BLaER1 (cell line): ENCODE data around the gene HPN.
A peak's percentile ranks its signal among the peaks of the same experiment; 100 is the strongest.
"Not testable (repeated sequence)": the region's sequence is repeated elsewhere in the genome, so short reads cannot be mapped to it uniquely, and the experiment has no call there.

ENCODE experiments used
- H3K27ac ChIP-seq: shearing (Covaris generic); formaldehyde crosslinking; 2 replicates; pipeline ENCODE4 v1.8.1; 2022
- H3K27me3 ChIP-seq: shearing (Covaris generic); formaldehyde crosslinking; 2 replicates; pipeline ENCODE4 v1.8.1; 2022
- H3K36me3 ChIP-seq: shearing (Covaris generic); formaldehyde crosslinking; 2 replicates; pipeline ENCODE4 v1.8.1; 2022
- H3K4me1 ChIP-seq: shearing (Covaris generic); formaldehyde crosslinking; 2 replicates; pipeline ENCODE4 v1.8.1; 2022
- H3K4me2 ChIP-seq: shearing (Covaris generic); formaldehyde crosslinking; 2 replicates; pipeline ENCODE4 v1.8.1; 2022
- H3K4me3 ChIP-seq: shearing (Covaris generic); formaldehyde crosslinking; 2 replicates; pipeline ENCODE4 v1.8.1; 2022
- H3K9ac ChIP-seq: shearing (Covaris generic); formaldehyde crosslinking; 2 replicates; pipeline ENCODE4 v1.8.1; 2022
- H3K9me3 ChIP-seq: shearing (Covaris generic); formaldehyde crosslinking; 2 replicates; pipeline ENCODE4 v1.8.1; 2022
- H4K20me1 ChIP-seq: shearing (Covaris generic); formaldehyde crosslinking; 2 replicates; pipeline ENCODE4 v1.8.1; 2022
- Cebpa-rat ChIP-seq: shearing (Covaris generic); IDR thresholded peaks from 2 replicates; pipeline ENCODE4 v1.8.1; 2022

HPN gene

DNA sequence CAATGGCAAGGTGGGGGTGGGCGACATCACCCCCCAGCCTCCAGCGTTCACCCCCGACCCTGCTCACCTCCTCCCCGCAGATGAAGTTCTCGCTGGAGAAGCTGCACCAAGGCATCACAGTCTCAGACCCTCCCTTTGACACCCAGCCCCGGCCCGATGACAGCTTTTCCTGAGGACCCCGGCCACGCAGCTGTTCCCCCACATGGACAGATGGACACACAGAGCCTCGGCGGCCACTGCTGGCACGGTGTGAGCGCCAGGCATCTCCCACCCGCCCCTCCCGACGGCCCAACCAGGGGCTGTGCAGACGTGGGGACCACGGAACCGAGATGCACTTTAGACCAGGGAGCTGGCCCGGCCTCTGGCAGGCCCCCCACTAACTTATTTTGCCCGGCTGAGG lies 15.6 kb upstream of the HPN start:
- Histone ChIP-seq H4K20me1 (peaks cover 85% of the 10 kb centered on the region), H3K9ac (no peak overlapping the region), H3K4me2 (no peak overlapping the region), H3K4me3 (no peak overlapping the region), H3K4me1 (peaks cover 12% of the 10 kb centered on the region), H3K36me3 (peaks cover 75% of the 10 kb centered on the region), H3K9me3 (no peaks in the 10 kb centered on the region), H3K27me3 (peaks cover 28% of the 10 kb centered on the region), H3K27ac (no peak overlapping the region)
- TF ChIP-seq Cebpa-rat, result no peak

DNA sequence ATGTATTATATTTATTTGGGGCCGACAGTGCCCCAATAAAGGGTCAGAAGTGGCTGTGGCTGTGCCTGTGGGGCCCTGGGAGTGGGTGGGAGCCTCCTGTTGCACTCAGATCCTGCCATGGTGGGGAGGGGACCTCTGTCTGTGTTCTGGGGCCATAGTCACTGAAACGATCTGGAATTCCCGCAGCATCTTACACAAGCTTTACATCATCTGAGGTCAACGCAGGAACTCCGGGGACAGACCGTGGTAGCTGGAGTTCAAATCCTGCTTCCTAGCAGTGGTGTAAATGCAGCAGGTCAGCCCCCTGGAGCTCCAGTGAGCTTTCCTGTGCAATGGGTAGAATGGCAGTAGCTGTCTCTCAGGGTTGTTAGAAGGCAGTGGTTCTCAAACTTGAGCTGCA lies 15.1 kb upstream of the HPN start:
- Histone ChIP-seq H3K36me3 (peaks cover 70% of the 10 kb centered on the region), H3K27ac (no peak overlapping the region), H3K9me3 (no peaks in the 10 kb centered on the region), H3K27me3 (peaks cover 33% of the 10 kb centered on the region), H3K4me1 (peaks cover 17% of the 10 kb centered on the region), H3K4me3 (no peak overlapping the region), H4K20me1 (peaks cover 81% of the 10 kb centered on the region), H3K4me2 (no peak overlapping the region), H3K9ac (no peak overlapping the region)
- TF ChIP-seq Cebpa-rat, result no peak

DNA sequence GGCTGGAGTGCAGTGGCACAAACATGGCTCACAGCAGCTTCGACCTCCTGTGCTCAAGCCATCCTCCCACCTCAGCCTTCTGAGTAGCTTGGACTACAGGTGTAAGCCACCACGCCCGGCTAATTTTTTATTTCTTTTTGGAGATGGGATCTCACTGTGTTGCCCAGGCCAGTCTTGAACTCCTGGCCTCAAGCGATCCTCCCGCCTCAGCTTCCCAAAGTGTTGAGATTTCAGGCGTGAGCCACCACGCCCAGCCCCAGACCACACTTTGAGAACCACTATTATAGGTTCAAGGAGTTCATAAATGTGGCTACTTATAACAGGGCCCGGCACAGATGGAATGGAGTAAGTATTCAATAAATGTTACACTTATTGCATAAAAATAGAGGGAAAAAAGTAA lies 14.5 kb upstream of the HPN start:
- Histone ChIP-seq H3K4me2 (no peak overlapping the region), H3K4me1 (peaks cover 20% of the 10 kb centered on the region), H3K27me3 (peaks cover 39% of the 10 kb centered on the region), H3K36me3 (peaks cover 64% of the 10 kb centered on the region), H3K4me3 (no peak overlapping the region), H3K9ac (no peak overlapping the region), H4K20me1 (peaks cover 75% of the 10 kb centered on the region), H3K27ac (no peak overlapping the region), H3K9me3 (no peaks in the 10 kb centered on the region)
- no peak for TF ChIP-seq Cebpa-rat

DNA sequence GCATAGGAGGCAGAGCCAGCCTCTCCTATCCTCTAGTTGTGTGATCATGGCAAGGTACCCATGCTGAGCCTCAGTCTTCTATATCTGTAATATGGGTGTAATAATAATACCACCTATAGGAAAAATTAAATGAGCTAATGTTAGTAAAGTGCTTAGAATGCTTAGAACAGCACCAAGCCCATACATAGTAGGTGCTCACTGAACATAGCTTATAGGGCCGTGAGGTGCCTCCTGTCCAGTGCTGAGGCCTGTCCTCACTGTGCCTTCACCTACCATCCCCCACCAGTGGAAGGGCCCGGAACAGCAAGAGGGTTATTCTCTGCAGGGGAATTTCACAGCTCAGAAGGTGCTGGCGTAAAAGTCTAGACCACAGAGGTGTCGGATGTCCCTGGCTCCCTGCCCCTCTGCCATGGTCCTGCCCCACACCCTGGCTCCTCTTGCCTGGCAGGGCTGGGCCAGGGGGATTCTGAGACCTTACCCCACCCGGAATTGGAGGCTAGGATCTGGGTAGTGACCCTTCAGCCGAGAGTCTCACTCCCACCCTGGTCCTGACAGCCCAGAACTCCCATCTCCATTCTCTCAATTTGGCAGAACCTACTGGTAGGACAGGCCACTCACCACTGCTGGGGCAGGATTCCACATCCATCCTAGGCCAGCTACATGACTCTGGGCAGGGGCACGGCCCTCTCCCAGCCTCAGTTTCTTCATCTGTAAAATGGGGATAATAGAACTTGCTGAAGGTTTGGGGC lies 13.5 kb upstream of the HPN start:
- no peak overlapping the region for H3K4me2 ChIP-seq
- H3K36me3 ChIP-seq, result peaks cover 56% of the 10 kb centered on the region
- no peak for TF ChIP-seq Cebpa-rat
- peaks cover 27% of the 10 kb centered on the region for H3K4me1 ChIP-seq
- no peaks in the 10 kb centered on the region for H3K9me3 ChIP-seq
- no peak overlapping the region for H3K9ac ChIP-seq
- H3K27ac ChIP-seq, result no peak overlapping the region
- H4K20me1 ChIP-seq, result peaks cover 69% of the 10 kb centered on the region
- peaks cover 44% of the 10 kb centered on the region for H3K27me3 ChIP-seq
- no peak overlapping the region for H3K4me3 ChIP-seq

DNA sequence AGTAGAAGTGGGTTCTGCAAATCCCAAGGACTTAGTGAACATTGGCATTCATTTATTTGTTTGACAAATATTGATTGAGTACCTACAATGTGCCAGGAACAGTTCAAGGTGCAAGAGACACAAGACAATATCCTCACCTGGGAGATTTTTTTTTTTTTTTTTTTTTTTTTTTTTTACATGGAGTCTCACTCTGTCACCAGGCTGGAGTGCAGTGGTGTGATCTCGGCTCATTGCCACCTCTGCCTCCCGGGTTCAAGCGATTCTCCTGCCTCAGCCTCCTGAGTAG lies 13.0 kb upstream of the HPN start:
- H3K4me3 ChIP-seq, H3K4me2 ChIP-seq, H3K9me3 ChIP-seq, H3K27ac ChIP-seq, H3K9ac ChIP-seq: not testable (repeated sequence)
- Histone ChIP-seq H4K20me1 (peaks cover 64% of the 10 kb centered on the region), H3K27me3 (peaks cover 44% of the 10 kb centered on the region), H3K4me1 (peaks cover 32% of the 10 kb centered on the region), H3K36me3 (peaks cover 51% of the 10 kb centered on the region)

DNA sequence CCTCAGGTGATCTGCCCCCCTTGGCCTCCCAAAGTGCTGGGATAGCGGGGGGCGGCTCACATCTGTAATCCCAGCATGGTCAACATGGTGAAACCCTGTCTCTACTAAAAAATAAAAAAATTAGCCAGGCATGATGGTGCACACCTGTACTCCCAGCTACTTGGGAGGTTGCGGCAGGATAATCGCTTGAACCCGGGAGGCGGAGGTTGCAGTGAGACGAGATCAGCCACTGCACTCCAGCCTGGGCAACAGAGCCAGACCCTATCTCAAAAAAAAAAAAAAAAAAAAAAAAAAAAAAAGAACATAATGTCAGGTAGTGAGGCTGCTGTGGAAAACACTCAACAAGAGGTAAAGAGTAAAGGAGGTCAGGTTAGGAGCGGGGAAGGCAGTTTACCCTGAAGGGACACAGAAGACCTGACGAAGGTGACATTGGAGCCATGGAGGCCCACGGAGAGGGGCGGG lies 12.2 kb upstream of the HPN start:
- not testable (repeated sequence) for H3K27ac ChIP-seq, H3K4me3 ChIP-seq, H3K9ac ChIP-seq, H3K9me3 ChIP-seq
- peak overlapping the region; percentile 98 for H3K4me2 ChIP-seq
- H3K36me3 ChIP-seq, result peaks cover 43% of the 10 kb centered on the region
- H3K4me1 ChIP-seq, result peaks cover 40% of the 10 kb centered on the region
- H4K20me1 ChIP-seq, result peaks cover 56% of the 10 kb centered on the region
- peaks cover 44% of the 10 kb centered on the region for H3K27me3 ChIP-seq

DNA sequence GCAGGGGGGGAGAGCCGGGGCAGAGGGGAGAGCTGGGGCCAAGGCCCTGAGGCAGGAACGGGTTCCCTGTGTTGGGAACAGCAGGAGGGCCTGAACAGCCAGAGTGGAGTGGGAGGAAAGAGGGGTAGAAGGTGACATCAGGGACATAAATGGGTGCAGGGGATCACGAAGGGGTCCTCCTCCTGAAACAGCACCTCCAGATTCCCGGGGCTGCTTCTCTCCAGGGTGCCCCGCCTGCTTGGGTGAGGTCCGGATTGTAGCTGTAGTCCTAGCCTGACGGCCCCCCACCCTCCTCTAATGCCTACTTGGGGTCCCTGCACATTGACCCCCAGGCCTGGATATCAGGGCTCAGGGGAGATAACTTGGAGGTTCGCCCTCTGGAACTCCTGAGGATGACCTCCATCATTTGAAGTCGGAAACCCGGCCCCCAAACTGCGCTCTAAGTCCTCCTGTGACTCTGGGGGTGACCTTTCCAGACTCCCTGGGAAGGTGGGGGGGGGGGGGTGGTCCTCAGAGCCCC lies 11.7 kb upstream of the HPN start:
- peak overlapping the region; percentile 71; the same call in 1 of the 2 replicates for H3K9ac ChIP-seq
- peaks cover 38% of the 10 kb centered on the region for H3K36me3 ChIP-seq

DNA sequence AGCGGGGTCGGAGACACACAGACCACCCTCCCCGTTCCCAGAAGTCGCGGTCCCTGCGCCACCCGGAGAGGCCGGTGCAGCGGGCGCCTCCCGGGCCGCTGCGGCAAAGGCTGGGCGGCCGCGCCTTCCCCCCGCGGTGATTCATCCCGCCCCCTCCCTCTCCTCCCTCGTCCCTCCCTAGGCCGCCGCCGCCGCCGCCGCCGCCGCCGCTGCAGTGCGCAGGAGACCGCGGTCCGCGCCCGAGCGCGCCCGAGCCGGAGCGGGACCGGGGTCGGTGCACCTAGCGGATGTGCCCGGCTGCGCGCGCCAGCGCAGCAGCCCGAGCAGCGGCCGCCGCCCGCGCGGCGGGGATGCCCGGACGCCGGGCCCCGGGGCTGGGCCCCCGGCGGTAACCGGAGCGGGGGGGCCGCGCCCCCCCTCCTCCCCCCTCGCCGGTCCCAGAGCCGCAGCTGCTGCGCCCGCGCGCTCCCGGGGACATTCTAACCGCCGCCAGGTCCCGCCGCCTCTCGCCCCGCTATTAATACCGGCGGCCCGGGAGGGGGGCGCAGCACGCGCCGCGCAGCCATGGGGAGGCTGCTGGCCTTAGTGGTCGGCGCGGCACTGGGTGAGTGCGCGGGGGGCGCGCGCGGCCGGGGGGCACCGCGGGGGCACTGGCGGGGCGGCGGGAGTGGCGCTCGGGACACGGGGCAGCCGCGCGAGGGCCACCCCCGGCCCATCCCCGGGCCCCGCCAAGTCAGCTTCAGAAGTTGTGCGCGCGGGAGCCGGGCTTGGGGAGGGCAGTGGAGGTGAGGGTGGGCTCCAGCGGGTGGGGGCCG lies 11.1 kb upstream of the HPN start, which contains the start of gene SCN1B:
Gene SCN1B, plus strand, starts transcription at position 214 of the 815 bp plus-strand sequence. Its CDS starts 351 bp downstream, at position 565.
- Histone ChIP-seq H3K36me3 (peaks cover 31% of the 10 kb centered on the region), H3K9ac (peak within 1 kb of the TSS; percentile 71), H4K20me1 (peaks cover 44% of the 10 kb centered on the region), H3K4me1 (peaks cover 51% of the 10 kb centered on the region), H3K4me3 (peak within 1 kb of the TSS; percentile 79), H3K4me2 (peak within 1 kb of the TSS; percentile 98), H3K27me3 (peaks cover 44% of the 10 kb centered on the region), H3K9me3 (no peaks in the 10 kb centered on the region), H3K27ac (peak within 1 kb of the TSS; percentile 59)
- no peak for TF ChIP-seq Cebpa-rat

More for the DNA sequence above, 11.7 kb upstream of the HPN start:
- Histone ChIP-seq H3K4me2 (peak overlapping the region; percentile 98), H3K9me3 (no peaks in the 10 kb centered on the region), H3K27me3 (peaks cover 44% of the 10 kb centered on the region), H3K4me1 (peaks cover 45% of the 10 kb centered on the region), H4K20me1 (peaks cover 51% of the 10 kb centered on the region), H3K4me3 (peak overlapping the region; percentile 79), H3K27ac (no peak overlapping the region)
- no peak for TF ChIP-seq Cebpa-rat

DNA sequence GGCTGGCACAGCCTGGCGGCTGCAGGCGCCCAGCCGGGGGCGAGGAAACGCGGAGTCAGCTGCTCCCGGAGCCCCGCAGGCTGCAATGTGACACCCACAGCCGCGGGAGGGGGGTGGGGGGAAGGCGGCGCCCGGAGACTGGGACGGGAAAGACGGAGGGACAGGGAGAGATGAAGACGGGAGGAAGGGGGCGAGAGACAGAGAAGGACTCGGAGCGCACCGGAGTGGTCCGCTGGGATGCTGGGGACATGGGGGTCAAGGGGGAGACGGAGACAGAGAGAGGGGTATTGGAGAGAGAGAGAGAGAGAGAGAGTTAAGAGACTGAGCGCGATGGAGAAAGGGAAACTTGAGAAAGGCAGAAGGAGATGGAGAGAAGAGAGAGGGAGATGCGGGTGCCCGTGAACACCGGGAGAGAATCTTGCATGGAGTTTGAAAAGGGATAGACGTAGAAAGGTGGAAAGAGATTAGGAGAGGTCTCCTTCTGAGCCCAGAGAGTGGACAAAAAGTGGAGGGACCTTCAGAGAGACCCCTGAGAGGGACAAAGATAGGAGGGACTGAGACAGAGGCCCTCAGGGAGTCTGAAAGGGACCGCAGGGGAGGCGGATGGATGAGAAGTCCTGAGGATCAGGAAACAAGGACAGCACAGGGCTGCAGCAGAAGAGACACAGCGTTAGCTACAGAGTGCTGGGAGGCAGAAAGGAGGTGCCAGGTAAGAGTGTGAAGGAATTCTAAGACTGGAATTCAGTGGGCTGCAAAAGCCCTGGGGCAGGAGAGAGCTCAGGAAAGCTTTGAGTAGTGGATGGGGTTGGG lies 10.2 kb upstream of the HPN start:
- Histone ChIP-seq H3K9me3 (no peaks in the 10 kb centered on the region), H3K4me2 (peak overlapping the region; percentile 98), H3K4me1 (peaks cover 58% of the 10 kb centered on the region), H4K20me1 (peaks cover 37% of the 10 kb centered on the region), H3K36me3 (peaks cover 23% of the 10 kb centered on the region), H3K9ac (peak overlapping the region; percentile 71), H3K4me3 (peak overlapping the region; percentile 79), H3K27ac (no peak overlapping the region), H3K27me3 (peaks cover 44% of the 10 kb centered on the region)
- no peak for TF ChIP-seq Cebpa-rat
